Activated naive CD8-positive, alpha-beta T cell treated with anti-CD3 and anti-CD28 coated beads, Interleukin-2, amount 10 ng/mL, durations not matched to agents 7 days and 5 days (primary cell): ENCODE data around the gene CCDC93. TPM values are rescaled to one million over a fixed set of nuclear protein-coding genes. Genes with fewer than 3 reads are reported as not detected.

Source experiments
- ATAC-seq: fragments of 150-1000 bp; cut with Tn5 transposase; one replicate; pipeline ENCODE4 v1.10.0; 2021; ENCODE audit warnings: low read depth, moderate library complexity
- POLR2A ChIA-PET: fragments of 350-600 bp; sonication (Branson Sonifier 250); formaldehyde crosslinking; loops from one replicate; lab custom pipeline; 2021; ENCODE audit warnings: antibody characterized with exemption; lab: Charles Lee
- DNase-seq: peaks from one replicate; pipeline ENCODE4 v3.0.0; 2021
- H3K27ac Mint-ChIP-seq: one replicate; pipeline ENCODE4 v1.8.0; 2022; ENCODE audit warnings: mild to moderate bottlenecking, mixed read lengths
- H3K27me3 Mint-ChIP-seq: one replicate; pipeline ENCODE4 v1.8.0; 2022; ENCODE audit warnings: mild to moderate bottlenecking, moderate library complexity, mixed read lengths
- H3K36me3 Mint-ChIP-seq: one replicate; pipeline ENCODE4 v1.8.0; 2021; ENCODE audit warnings: mild to moderate bottlenecking, mixed read lengths
- H3K4me1 Mint-ChIP-seq: one replicate; pipeline ENCODE4 v1.8.0; 2021; ENCODE audit warnings: mixed read lengths
- H3K4me3 Mint-ChIP-seq: one replicate; pipeline ENCODE4 v1.8.0; 2022; ENCODE audit warnings: mild to moderate bottlenecking, moderate library complexity, mixed read lengths
- H3K9me3 Mint-ChIP-seq: one replicate; pipeline ENCODE4 v1.8.0; 2021; ENCODE audit warnings: mixed read lengths
- total RNA-seq, 2 experiments: library from RNA; stranded (reverse); gene quantifications; one replicate each; pipeline ENCODE4 v1.2.3, GENCODE V29; 2021

The CCDC93 gene
- total RNA-seq, 2 experiments from 2014 or later, result 37.5 to 38.7 TPM

GRCh38 chr2:117997872-117998454, 15.9 kb downstream of the CCDC93 start:
- no peak overlapping the region for H3K27ac Mint-ChIP-seq
- ATAC-seq, result no peak
- no peaks in the 10 kb centered on the region for H3K27me3 Mint-ChIP-seq
- no peak for DNase-seq
- peaks cover 31% of the 10 kb centered on the region for H3K36me3 Mint-ChIP-seq
- POLR2A ChIA-PET, result no interaction called here
- H3K9me3 Mint-ChIP-seq, result no peaks in the 10 kb centered on the region
- H3K4me3 Mint-ChIP-seq, result no peak overlapping the region
- H3K4me1 Mint-ChIP-seq, result peaks cover 3% of the 10 kb centered on the region

DNA sequence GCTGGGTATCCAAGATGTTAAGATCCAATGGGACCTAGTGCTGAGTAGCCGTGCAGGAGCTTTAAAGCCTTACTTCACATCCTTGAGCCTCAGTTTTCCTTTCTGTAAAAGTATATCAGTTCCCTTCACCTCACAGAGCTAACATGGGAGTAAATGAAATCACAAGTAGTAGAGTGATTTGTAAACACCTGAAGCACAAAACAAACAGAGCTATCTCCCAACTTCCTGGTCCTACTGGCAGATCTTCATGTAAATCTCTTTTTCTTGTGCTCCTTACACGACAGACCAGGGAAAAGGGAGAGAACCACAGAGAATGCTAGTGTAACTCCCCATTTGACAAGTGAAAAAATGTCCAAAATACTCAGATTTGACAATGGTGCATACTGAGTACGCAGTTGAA, 17.3 kb downstream of the CCDC93 start:
- Mint-ChIP-seq H3K4me3 (no peak overlapping the region), H3K27ac (no peak overlapping the region), H3K36me3 (peaks cover 40% of the 10 kb centered on the region), H3K4me1 (peaks cover 1% of the 10 kb centered on the region), H3K9me3 (no peaks in the 10 kb centered on the region), H3K27me3 (no peaks in the 10 kb centered on the region)
- ATAC-seq, result no peak
- POLR2A ChIA-PET, result no interaction called here
- DNase-seq, result no peak

DNA sequence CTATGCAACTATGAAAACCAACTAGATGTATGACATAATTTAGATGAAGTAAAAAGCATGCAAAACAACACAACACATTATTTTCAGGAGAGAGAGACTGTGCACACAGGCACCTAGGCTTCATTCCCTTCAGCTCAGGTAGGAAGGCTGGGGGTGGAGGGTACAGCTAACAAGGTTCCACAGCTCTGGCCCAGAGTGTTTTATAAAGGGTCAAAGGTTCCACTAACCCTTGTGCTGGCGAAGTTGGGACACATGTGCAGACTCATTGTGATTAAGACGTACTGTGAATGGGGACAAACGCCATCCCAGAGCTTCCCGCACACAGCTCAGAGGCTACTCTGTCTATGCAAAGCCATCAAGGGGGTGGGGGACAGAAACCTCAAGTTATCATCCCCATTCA, 19.1 kb downstream of the CCDC93 start:
- DNase-seq (no peak), ATAC-seq (no peak)
- no peaks in the 10 kb centered on the region for H3K9me3 Mint-ChIP-seq
- H3K27me3 Mint-ChIP-seq, result no peaks in the 10 kb centered on the region
- no peak overlapping the region for H3K4me3 Mint-ChIP-seq
- no peak overlapping the region for H3K27ac Mint-ChIP-seq
- POLR2A ChIA-PET, result no interaction called here
- peaks cover 43% of the 10 kb centered on the region for H3K36me3 Mint-ChIP-seq
- peaks cover 6% of the 10 kb centered on the region for H3K4me1 Mint-ChIP-seq

GRCh38 chr2:117989854-117990438, 23.9 kb downstream of the CCDC93 start:
- H3K27ac Mint-ChIP-seq, result no peak overlapping the region

GRCh38 chr2:117987121-117987520, 26.7 kb downstream of the CCDC93 start:
- DNase-seq, result no peak
- Mint-ChIP-seq H3K27me3 (no peaks in the 10 kb centered on the region), H3K4me1 (peaks cover 10% of the 10 kb centered on the region), H3K36me3 (peaks cover 27% of the 10 kb centered on the region), H3K27ac (no peak overlapping the region), H3K9me3 (no peaks in the 10 kb centered on the region), H3K4me3 (no peak overlapping the region)
- ATAC-seq, result no peak
- POLR2A ChIA-PET, result interaction anchor here (1.3 kb wide), 1 partner anchor 10 kb away, joined by 5 read pairs; no protein-coding TSS in a partner anchor

More at GRCh38 chr2:117989854-117990438, 23.9 kb downstream of the CCDC93 start:
- DNase-seq (no peak), ATAC-seq (no peak)
- Mint-ChIP-seq H3K9me3 (no peaks in the 10 kb centered on the region), H3K27me3 (no peaks in the 10 kb centered on the region), H3K4me1 (peaks cover 10% of the 10 kb centered on the region), H3K36me3 (peaks cover 28% of the 10 kb centered on the region), H3K4me3 (no peak overlapping the region)
- POLR2A ChIA-PET, result interaction anchor here (1.1 to 1.2 kb wide), 2 partner anchors 14 to 24 kb away, joined by 3 read pairs; partner anchors contain the start of gene CCDC93

GRCh38 chr2:117985092-117985491, 28.8 kb downstream of the CCDC93 start:
- Mint-ChIP-seq H3K36me3 (peaks cover 22% of the 10 kb centered on the region), H3K27ac (peak overlapping the region; percentile 18), H3K9me3 (no peaks in the 10 kb centered on the region), H3K27me3 (no peaks in the 10 kb centered on the region), H3K4me1 (peaks cover 7% of the 10 kb centered on the region), H3K4me3 (no peak overlapping the region)
- POLR2A ChIA-PET, result no interaction called here
- DNase-seq, result no peak
- ATAC-seq, result no peak

DNA sequence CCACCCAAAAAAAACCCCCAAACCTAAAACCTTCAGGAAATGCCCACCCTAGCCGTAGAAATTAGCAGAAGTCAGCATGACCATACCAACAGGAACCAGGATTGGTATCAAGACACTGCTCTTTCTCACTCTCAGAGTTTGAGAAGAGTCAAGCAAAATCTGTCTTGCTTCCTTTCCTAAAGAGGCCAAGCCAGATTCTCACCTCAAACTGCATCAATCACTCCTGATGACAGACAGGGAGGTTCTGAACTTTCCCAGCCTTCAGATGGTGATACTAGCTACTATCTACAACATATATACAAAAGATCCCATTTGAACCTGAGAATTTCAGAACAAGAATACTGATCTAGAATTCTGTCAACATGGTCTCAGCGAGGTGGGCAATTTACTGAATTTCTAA, 29.7 kb downstream of the CCDC93 start:
- DNase-seq (no peak), ATAC-seq (no peak)
- H3K27ac Mint-ChIP-seq, result peak overlapping the region; percentile 3
- POLR2A ChIA-PET, result no interaction called here
- peaks cover 1% of the 10 kb centered on the region for H3K4me1 Mint-ChIP-seq
- no peaks in the 10 kb centered on the region for H3K27me3 Mint-ChIP-seq
- H3K4me3 Mint-ChIP-seq, result no peak overlapping the region
- H3K36me3 Mint-ChIP-seq, result peaks cover 15% of the 10 kb centered on the region
- no peaks in the 10 kb centered on the region for H3K9me3 Mint-ChIP-seq

DNA sequence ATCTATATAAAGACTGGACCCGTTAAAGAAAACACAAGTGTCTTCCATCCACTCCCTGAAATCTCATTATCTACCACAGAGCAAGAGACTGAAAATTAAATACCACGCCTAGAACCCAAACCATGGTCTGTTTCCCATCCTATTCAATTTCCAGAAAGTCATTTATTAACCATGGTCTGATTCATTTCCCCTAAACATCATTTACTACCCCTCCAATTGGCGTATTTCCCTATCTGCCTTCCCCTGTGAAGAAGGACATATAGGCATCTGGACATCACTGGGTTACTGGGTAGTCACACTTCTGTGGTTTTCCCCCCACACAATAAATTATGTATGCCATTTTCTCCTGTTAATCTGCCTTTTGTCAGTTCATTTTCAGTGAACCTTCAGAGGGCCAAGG, 30.8 kb downstream of the CCDC93 start:
- no peak overlapping the region for H3K27ac Mint-ChIP-seq
- no peak overlapping the region for H3K4me3 Mint-ChIP-seq
- H3K36me3 Mint-ChIP-seq, result peaks cover 16% of the 10 kb centered on the region

GRCh38 chr2:117982376-117983033, 31.4 kb downstream of the CCDC93 start:
- no peaks in the 10 kb centered on the region for H3K9me3 Mint-ChIP-seq
- H3K27me3 Mint-ChIP-seq, result no peaks in the 10 kb centered on the region
- H3K36me3 Mint-ChIP-seq, result peaks cover 17% of the 10 kb centered on the region
- DNase-seq (no peak), ATAC-seq (no peak)
- no peak overlapping the region for H3K27ac Mint-ChIP-seq
- H3K4me1 Mint-ChIP-seq, result no peaks in the 10 kb centered on the region
- H3K4me3 Mint-ChIP-seq, result no peak overlapping the region
- POLR2A ChIA-PET, result no interaction called here

More for the DNA sequence above, 30.8 kb downstream of the CCDC93 start:
- DNase-seq (no peak), ATAC-seq (no peak)
- Mint-ChIP-seq H3K27me3 (no peaks in the 10 kb centered on the region), H3K9me3 (no peaks in the 10 kb centered on the region), H3K4me1 (no peaks in the 10 kb centered on the region)
- POLR2A ChIA-PET, result no interaction called here

DNA sequence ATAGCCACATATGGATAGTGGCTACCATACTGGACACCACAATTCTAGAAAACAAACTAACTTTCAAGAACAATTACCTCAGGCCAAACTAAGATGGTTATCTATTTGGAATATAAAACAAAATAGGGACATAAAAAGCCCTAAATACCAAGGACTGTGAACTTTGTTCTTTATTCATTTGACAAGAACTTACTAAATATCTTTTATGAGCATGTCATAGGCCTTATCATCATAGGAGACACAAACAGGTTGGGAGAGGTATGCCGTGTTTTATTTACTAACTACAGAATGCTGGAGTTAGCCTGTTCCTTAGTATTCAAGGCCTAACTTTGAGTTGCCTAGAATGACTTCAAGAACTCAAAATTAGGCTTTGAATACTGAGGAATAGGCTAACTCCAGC, 32.1 kb downstream of the CCDC93 start:
- Mint-ChIP-seq H3K4me1 (no peaks in the 10 kb centered on the region), H3K9me3 (no peaks in the 10 kb centered on the region), H3K27ac (no peak overlapping the region), H3K4me3 (no peak overlapping the region), H3K27me3 (no peaks in the 10 kb centered on the region), H3K36me3 (peaks cover 19% of the 10 kb centered on the region)
- POLR2A ChIA-PET, result no interaction called here
- no peak for DNase-seq
- ATAC-seq, result no peak

GRCh38 chr2:117980783-117981676, 32.8 kb downstream of the CCDC93 start:
- POLR2A ChIA-PET, result no interaction called here
- no peak for ATAC-seq
- Mint-ChIP-seq H3K27me3 (no peaks in the 10 kb centered on the region), H3K27ac (no peak overlapping the region), H3K9me3 (no peaks in the 10 kb centered on the region), H3K4me1 (no peaks in the 10 kb centered on the region), H3K36me3 (peaks cover 22% of the 10 kb centered on the region), H3K4me3 (no peak overlapping the region)
- DNase-seq, result no peak

- POLR2A ChIA-PET, result no interaction called here
- Mint-ChIP-seq H3K4me3 (no peak overlapping the region), H3K9me3 (no peaks in the 10 kb centered on the region), H3K36me3 (peaks cover 21% of the 10 kb centered on the region), H3K27ac (no peak overlapping the region), H3K4me1 (no peaks in the 10 kb centered on the region), H3K27me3 (no peaks in the 10 kb centered on the region)
- no peak for DNase-seq
- no peak for ATAC-seq
Measured at GRCh38 chr2:117979911-117980701, 33.8 kb downstream of the CCDC93 start.
